ENCODE results near the gene SOX15. TPM values are rescaled to one million over a fixed set of nuclear protein-coding genes. Genes with fewer than 3 reads are reported as not detected.

Gene SOX15
- total RNA-seq, 2 donors from 2014 or later = 0.90 TPM; not detected in 1

- Mint-ChIP-seq H3K9me3 (no peaks in the 10 kb centered on the region), H3K4me1 (peaks cover 8% of the 10 kb centered on the region), H3K27ac (no peak overlapping the region), H3K27me3 (no peaks in the 10 kb centered on the region), H3K36me3 (ENCODE audit: low read depth) (peaks cover 72% of the 10 kb centered on the region), H3K4me3 (no peak overlapping the region)
- ATAC-seq (replicated peaks) = no peak
Measured at GRCh38 chr17:7588553-7589203, 1.2 kb downstream of the SOX15 start.

GRCh38 chr17:7587420-7588151, 2.3 kb downstream of the SOX15 start:
- Mint-ChIP-seq H3K9me3 (no peaks in the 10 kb centered on the region), H3K27me3 (no peaks in the 10 kb centered on the region), H3K4me1 (peaks cover 8% of the 10 kb centered on the region), H3K4me3 (no peak overlapping the region), H3K27ac (peak overlapping the region; percentile 43), H3K36me3 (ENCODE audit: low read depth) (peaks cover 68% of the 10 kb centered on the region)
- ATAC-seq (replicated peaks) = no peak

GRCh38 chr17:7586673-7587419, 3.0 kb downstream of the SOX15 start:
- Mint-ChIP-seq H3K9me3 (no peaks in the 10 kb centered on the region), H3K27me3 (no peaks in the 10 kb centered on the region), H3K4me3 (no peak overlapping the region), H3K4me1 (peaks cover 8% of the 10 kb centered on the region), H3K27ac (peak overlapping the region; percentile 43), H3K36me3 (ENCODE audit: low read depth) (peaks cover 61% of the 10 kb centered on the region)
- ATAC-seq (replicated peaks) = no peak

- H3K36me3 Mint-ChIP-seq (ENCODE audit: low read depth) = peaks cover 77% of the 10 kb centered on the region
- ATAC-seq (replicated peaks) = peak; percentile 78
Measured at GRCh38 chr17:7583253-7584109, 6.4 kb downstream of the SOX15 start, which contains the start of gene MPDU1. Gene MPDU1 (plus strand): TSS chr17:7583852. CDS start chr17:7583863, 11 bp downstream.

GRCh38 chr17:7582396-7583252, 7.3 kb downstream of the SOX15 start:
- peaks cover 78% of the 10 kb centered on the region for H3K36me3 Mint-ChIP-seq (ENCODE audit: low read depth)
- H3K27me3 Mint-ChIP-seq = no peaks in the 10 kb centered on the region
- no peak for ATAC-seq (replicated peaks)
- H3K9me3 Mint-ChIP-seq = no peaks in the 10 kb centered on the region
- H3K4me3 Mint-ChIP-seq = peak overlapping the region; percentile 96
- H3K27ac Mint-ChIP-seq = peak overlapping the region; percentile 94
- peaks cover 39% of the 10 kb centered on the region for H3K4me1 Mint-ChIP-seq

More at GRCh38 chr17:7583253-7584109, 6.4 kb downstream of the SOX15 start, which contains the start of gene MPDU1:
- Mint-ChIP-seq H3K27ac (peak within 1 kb of the TSS; percentile 94), H3K27me3 (no peaks in the 10 kb centered on the region), H3K4me3 (peak within 1 kb of the TSS; percentile 96), H3K9me3 (no peaks in the 10 kb centered on the region), H3K4me1 (peaks cover 33% of the 10 kb centered on the region)

GRCh38 chr17:7580604-7581575, 9.0 kb downstream of the SOX15 start:
- peaks cover 86% of the 10 kb centered on the region for H3K36me3 Mint-ChIP-seq (ENCODE audit: low read depth)
- H3K9me3 Mint-ChIP-seq = no peaks in the 10 kb centered on the region
- H3K4me3 Mint-ChIP-seq = peak overlapping the region; percentile 96
- no peaks in the 10 kb centered on the region for H3K27me3 Mint-ChIP-seq
- no peak for ATAC-seq (replicated peaks)
- H3K27ac Mint-ChIP-seq = peak overlapping the region; percentile 95
- H3K4me1 Mint-ChIP-seq = peaks cover 48% of the 10 kb centered on the region

- H3K4me1 Mint-ChIP-seq = peaks cover 44% of the 10 kb centered on the region
- no peaks in the 10 kb centered on the region for H3K27me3 Mint-ChIP-seq
- H3K4me3 Mint-ChIP-seq = peak overlapping the region; percentile 96
- peaks cover 88% of the 10 kb centered on the region for H3K36me3 Mint-ChIP-seq (ENCODE audit: low read depth)
- H3K9me3 Mint-ChIP-seq = no peaks in the 10 kb centered on the region
- peak overlapping the region; percentile 95 for H3K27ac Mint-ChIP-seq
- ATAC-seq (replicated peaks) = peak; percentile 3
Measured at GRCh38 chr17:7579834-7580603, 9.9 kb downstream of the SOX15 start.

GRCh38 chr17:7579001-7579833, 10.7 kb downstream of the SOX15 start, which contains the start of gene CD68:
Gene CD68 (plus strand): TSS chr17:7579638. CDS start chr17:7579678, 40 bp downstream.
- Mint-ChIP-seq H3K4me3 (peak within 1 kb of the TSS; percentile 96), H3K36me3 (ENCODE audit: low read depth) (peaks cover 88% of the 10 kb centered on the region), H3K9me3 (no peaks in the 10 kb centered on the region), H3K27ac (peak within 1 kb of the TSS; percentile 95), H3K27me3 (no peaks in the 10 kb centered on the region), H3K4me1 (peaks cover 47% of the 10 kb centered on the region)
- peak; percentile 79 for ATAC-seq (replicated peaks)

GRCh38 chr17:7577327-7578199, 12.3 kb downstream of the SOX15 start:
- Mint-ChIP-seq H3K4me3 (peak overlapping the region; percentile 96), H3K27me3 (no peaks in the 10 kb centered on the region), H3K27ac (peak overlapping the region; percentile 62), H3K4me1 (peaks cover 47% of the 10 kb centered on the region), H3K36me3 (ENCODE audit: low read depth) (peaks cover 92% of the 10 kb centered on the region), H3K9me3 (no peaks in the 10 kb centered on the region)
- ATAC-seq (replicated peaks) = no peak

- Mint-ChIP-seq H3K27me3 (no peaks in the 10 kb centered on the region), H3K4me1 (peaks cover 47% of the 10 kb centered on the region), H3K36me3 (ENCODE audit: low read depth) (peaks cover 100% of the 10 kb centered on the region), H3K9me3 (no peaks in the 10 kb centered on the region), H3K4me3 (peak overlapping the region; percentile 96), H3K27ac (peak overlapping the region; percentile 24)
- no peak for ATAC-seq (replicated peaks)
Measured at GRCh38 chr17:7576432-7576937, 13.4 kb downstream of the SOX15 start.

Measured in activated T-helper 17 cell treated with anti-CD3 and anti-CD28 coated beads, Interleukin-2, amount 50 U/mL, for 72 hours (primary cell).